Measurements from ENCODE around the gene SRP68. TPM values are rescaled to one million over a fixed set of nuclear protein-coding genes. Genes with fewer than 3 reads are reported as not detected.

SRP68 gene
- total RNA-seq, 4 donors from 2014 or later = 57.5 to 90.2 (median 64.2) TPM

DNA sequence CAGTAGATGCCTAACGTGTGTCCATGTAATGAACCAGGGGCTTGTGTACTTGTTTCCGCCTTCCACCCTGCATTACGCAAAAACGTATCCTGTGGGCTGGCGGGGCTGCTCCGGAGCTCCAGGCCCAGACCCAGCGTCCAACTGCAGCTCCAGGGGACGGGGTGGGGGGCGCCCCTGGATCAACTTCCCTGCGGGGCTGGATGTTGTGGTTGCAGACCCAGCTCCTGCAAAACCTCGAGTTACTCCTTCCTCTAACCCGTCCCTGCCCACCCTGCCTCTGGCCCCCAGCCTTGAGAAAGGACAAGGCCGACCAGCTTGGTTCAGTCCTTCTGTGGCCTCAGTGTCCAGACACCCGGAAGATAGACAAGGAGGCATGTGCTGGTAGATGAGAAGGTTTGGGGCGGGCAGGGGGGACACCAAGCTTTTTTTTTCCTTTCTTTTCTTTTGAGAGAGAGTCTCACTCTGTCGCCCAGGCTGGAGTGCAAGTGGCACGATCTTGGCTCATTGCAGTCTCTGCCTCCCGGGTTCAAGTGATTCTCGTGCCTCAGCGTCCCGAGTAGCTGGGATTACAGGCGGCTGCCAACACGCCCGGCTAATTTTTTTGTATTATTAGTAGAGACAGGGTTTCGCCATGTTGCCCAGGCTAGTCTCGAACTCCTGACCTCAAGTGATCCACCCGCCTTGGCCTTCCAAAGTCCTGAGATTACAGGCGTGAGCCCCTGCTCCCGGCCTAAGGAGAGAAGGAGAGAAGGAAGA lies 32.0 kb upstream of the SRP68 start:
- TF ChIP-seq, protein P1, sequence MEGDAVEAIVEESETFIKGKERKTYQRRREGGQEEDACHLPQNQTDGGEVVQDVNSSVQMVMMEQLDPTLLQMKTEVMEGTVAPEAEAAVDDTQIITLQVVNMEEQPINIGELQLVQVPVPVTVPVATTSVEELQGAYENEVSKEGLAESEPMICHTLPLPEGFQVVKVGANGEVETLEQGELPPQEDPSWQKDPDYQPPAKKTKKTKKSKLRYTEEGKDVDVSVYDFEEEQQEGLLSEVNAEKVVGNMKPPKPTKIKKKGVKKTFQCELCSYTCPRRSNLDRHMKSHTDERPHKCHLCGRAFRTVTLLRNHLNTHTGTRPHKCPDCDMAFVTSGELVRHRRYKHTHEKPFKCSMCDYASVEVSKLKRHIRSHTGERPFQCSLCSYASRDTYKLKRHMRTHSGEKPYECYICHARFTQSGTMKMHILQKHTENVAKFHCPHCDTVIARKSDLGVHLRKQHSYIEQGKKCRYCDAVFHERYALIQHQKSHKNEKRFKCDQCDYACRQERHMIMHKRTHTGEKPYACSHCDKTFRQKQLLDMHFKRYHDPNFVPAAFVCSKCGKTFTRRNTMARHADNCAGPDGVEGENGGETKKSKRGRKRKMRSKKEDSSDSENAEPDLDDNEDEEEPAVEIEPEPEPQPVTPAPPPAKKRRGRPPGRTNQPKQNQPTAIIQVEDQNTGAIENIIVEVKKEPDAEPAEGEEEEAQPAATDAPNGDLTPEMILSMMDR (IDR thresholded peaks at IDR 0.05) = no peak
- no peak for TF ChIP-seq POLR2AphosphoS5 (IDR thresholded peaks at IDR 0.05)
- TF ChIP-seq EP300 (IDR thresholded peaks at IDR 0.05) = no peak
- TF ChIP-seq POLR2A (IDR thresholded peaks at IDR 0.05) = no peak
- peak overlapping the region; percentile 95 for H3K4me3 ChIP-seq
- H3K36me3 ChIP-seq = peaks cover 24% of the 10 kb centered on the region
- H3K27ac ChIP-seq = peak overlapping the region; percentile 79
- no peaks in the 10 kb centered on the region for H3K27me3 ChIP-seq
- H3K4me1 ChIP-seq = peaks cover 24% of the 10 kb centered on the region
- no peak for DNase-seq (ENCODE audit: low spot score in 2 of 2)
- H3K9me3 ChIP-seq = no peaks in the 10 kb centered on the region
- WGBS = 88% methylated on average over 24 of the region's 29 CpGs

DNA sequence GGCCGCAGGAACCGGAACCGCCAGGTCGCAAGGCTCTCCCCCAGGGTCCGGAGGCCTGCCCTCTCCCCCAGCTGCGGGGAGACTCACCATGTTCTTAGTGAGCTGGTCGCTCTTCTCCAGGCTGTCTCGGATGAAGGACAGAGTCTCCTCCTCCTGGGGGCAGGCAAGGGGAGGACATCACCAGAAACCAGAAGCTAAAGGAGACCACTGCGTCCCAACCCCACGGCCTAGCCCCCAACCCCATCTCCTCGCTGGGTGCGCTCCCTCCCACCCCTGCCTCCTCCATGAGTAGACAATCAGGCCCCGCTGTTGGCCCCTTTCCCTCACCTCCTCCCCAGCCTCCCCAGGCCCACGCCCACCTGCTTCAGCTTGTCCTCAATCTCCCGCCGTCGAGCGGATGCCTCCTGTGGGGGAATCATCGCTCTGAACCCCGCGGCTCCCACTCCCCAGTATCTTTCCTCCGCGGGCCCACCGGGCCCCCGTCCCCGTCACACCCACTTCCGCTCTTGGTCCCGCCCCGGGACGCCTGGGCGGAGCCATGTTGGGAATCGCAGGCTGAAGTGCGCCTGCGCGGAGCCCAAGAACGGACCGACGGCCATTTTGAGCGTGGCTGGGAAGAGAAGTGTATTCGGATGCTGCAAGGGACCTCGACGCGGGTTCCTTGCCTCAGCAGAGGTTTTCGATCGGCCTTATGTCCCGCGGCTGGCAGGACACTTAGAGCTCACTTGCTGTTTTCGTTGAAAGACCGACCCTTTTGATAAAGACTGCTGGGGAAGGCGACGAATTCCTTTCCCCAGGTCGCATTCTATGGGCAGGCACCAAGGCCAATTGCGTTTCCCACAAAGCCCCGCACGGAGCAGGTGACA lies 31.2 kb upstream of the SRP68 start, which contains the start of gene EXOC7:
EXOC7 (minus strand) TSS at position 514 of the 866 bp plus-strand sequence; CDS start at position 419, 95 bp downstream.
- Histone ChIP-seq H3K9me3 (no peaks in the 10 kb centered on the region), H3K4me3 (peak within 1 kb of the TSS; percentile 95), H3K36me3 (peaks cover 29% of the 10 kb centered on the region), H3K27me3 (no peaks in the 10 kb centered on the region), H3K4me1 (peaks cover 24% of the 10 kb centered on the region), H3K27ac (peak within 1 kb of the TSS; percentile 79)
- 6% methylated on average over 32 of the region's 55 CpGs for WGBS
- DNase-seq (ENCODE audit: low spot score in 2 of 2) = peak; percentile 94 to 95
- peak in 1 of 2 donors; percentile 44 for TF ChIP-seq POLR2A (IDR thresholded peaks at IDR 0.05)
- TF ChIP-seq, protein P1 (IDR thresholded peaks at IDR 0.05) = no peak

DNA sequence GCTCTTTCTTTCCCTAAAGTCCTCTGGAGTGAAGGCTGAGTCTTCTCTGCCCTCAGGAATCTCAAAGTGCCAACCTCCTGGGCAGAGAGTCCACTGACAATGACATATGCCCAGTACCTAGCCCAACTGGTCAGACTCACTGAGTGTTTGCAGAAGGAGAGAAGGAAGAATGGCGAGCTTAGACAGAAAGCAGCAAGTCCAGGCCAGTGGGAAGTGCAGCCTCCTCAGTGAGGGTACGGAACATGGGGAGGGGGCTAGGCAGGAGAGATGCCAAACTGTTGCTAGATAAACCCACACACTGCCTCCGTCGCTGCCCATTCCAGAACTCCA lies 30.6 kb upstream of the SRP68 start:
- Histone ChIP-seq H3K4me3 (peak overlapping the region; percentile 95), H3K4me1 (peaks cover 24% of the 10 kb centered on the region), H3K27ac (peak overlapping the region; percentile 79), H3K27me3 (no peaks in the 10 kb centered on the region), H3K36me3 (peaks cover 33% of the 10 kb centered on the region), H3K9me3 (no peaks in the 10 kb centered on the region)
- TF ChIP-seq POLR2A (IDR thresholded peaks at IDR 0.05) = no peak
- TF ChIP-seq, protein P1 (IDR thresholded peaks at IDR 0.05) = no peak
- no peak for TF ChIP-seq POLR2AphosphoS5 (IDR thresholded peaks at IDR 0.05)
- TF ChIP-seq EP300 (IDR thresholded peaks at IDR 0.05) = no peak
- WGBS = 3% methylated on average over 4 of the region's 4 CpGs
- DNase-seq (ENCODE audit: low spot score in 2 of 2) = no peak

DNA sequence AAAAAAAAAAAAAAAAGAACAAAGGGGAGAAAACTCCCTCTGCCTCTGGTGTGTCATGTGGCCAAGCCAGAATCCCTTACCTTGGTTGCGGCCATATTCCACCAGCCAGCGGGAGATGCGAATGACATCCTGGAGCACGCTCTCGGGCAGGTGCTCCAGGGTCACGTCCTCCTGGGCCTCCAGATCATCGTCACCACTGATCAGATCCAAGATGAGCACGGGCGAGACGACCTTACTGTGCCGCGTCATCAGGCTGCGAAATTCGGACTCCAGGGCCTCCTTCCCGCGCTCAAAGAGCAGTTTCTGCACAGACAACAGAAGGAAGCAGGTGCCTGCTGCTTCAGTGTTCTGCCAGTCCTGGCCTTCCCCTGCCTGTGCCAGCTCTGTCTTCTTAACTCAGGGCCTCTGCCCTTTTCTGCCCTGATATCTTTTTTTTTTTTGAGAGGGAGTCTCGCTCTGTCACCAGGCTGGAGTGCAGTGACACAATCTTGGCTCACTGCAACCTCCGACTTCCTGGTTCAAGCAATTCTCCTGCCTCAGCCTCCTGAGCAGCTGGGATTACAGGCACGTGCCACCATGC lies 25.5 kb upstream of the SRP68 start:
- Histone ChIP-seq H3K4me1 (peaks cover 12% of the 10 kb centered on the region), H3K27ac (no peak overlapping the region), H3K36me3 (peaks cover 84% of the 10 kb centered on the region), H3K4me3 (no peak overlapping the region), H3K9me3 (no peaks in the 10 kb centered on the region), H3K27me3 (no peaks in the 10 kb centered on the region)
- no peak for TF ChIP-seq POLR2AphosphoS5 (IDR thresholded peaks at IDR 0.05)
- TF ChIP-seq, protein P1 (IDR thresholded peaks at IDR 0.05) = no peak
- DNase-seq (ENCODE audit: low spot score in 2 of 2) = no peak
- WGBS = 93% methylated on average over 19 of the region's 19 CpGs

DNA sequence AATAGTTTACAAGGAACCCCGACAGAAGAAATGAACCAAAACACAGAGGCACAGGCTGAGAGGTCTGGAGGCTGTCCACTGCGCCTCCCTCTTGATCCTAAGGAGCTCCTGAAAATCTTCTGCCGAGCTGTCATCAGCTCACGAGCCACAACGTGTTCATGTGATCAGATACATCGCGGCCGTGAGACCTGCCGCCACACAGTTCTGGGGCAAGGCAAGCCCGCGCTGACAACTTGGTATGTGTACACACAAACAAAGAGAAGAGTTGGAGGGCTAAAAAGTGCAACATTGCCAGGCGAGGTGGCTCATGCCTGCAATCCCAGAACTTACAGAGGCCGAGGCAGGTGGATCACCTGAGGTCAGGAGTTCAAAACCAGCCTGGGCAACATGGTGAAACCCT lies 23.6 kb upstream of the SRP68 start:
- WGBS = 81% methylated on average over 13 of the region's 13 CpGs
- H3K9me3 ChIP-seq = no peaks in the 10 kb centered on the region
- H3K4me3 ChIP-seq = no peak overlapping the region
- no peak overlapping the region for H3K27ac ChIP-seq
- H3K4me1 ChIP-seq = no peaks in the 10 kb centered on the region
- no peaks in the 10 kb centered on the region for H3K27me3 ChIP-seq
- TF ChIP-seq EP300 (IDR thresholded peaks at IDR 0.05) (no peak), POLR2AphosphoS5 (IDR thresholded peaks at IDR 0.05) (no peak), POLR2A (IDR thresholded peaks at IDR 0.05) (no peak)
- TF ChIP-seq, protein P1 (IDR thresholded peaks at IDR 0.05) = no peak
- peaks cover 92% of the 10 kb centered on the region for H3K36me3 ChIP-seq
- DNase-seq (ENCODE audit: low spot score in 2 of 2) = no peak

All from suprapubic skin (tissue), 4 donors.